COR-L47 (cell line): Measurements from ENCODE around the gene CES2.
A peak's percentile ranks its signal among the peaks of the same experiment; 100 is the strongest.
"Not testable (repeated sequence)": the region's sequence is repeated elsewhere in the genome, so short reads cannot be mapped to it uniquely, and the experiment has no call there.

Experiments
- DNase-seq: peaks from one replicate; lab custom pipeline; 2025; lab: John Stamatoyannopoulos, UW

The CES2 gene

GRCh38 chr16:66934839-66935313 is 440 bp upstream of the CES2 start:
- not testable (repeated sequence) for DNase-seq

- DNase-seq, result no peak
Measured at GRCh38 chr16:66936462-66936861, 1.1 kb downstream of the CES2 start.

GRCh38 chr16:66936889-66937554 is 1.7 kb downstream of the CES2 start:
- DNase-seq, result no peak

- no peak for DNase-seq
Measured at GRCh38 chr16:66937725-66938337, 2.5 kb downstream of the CES2 start.

- no peak for DNase-seq
Measured at GRCh38 chr16:66939366-66939765, 4.0 kb downstream of the CES2 start.

- DNase-seq, result no peak
Measured at GRCh38 chr16:66940236-66940635, 4.9 kb downstream of the CES2 start.

- DNase-seq, result no peak
Measured at GRCh38 chr16:66942981-66943380, 7.7 kb downstream of the CES2 start.

- DNase-seq, result no peak
Measured at GRCh38 chr16:66943426-66944053, 8.2 kb downstream of the CES2 start.

GRCh38 chr16:66944054-66944441 is 8.7 kb downstream of the CES2 start:
- no peak for DNase-seq

GRCh38 chr16:66944971-66945370 is 9.7 kb downstream of the CES2 start:
- DNase-seq, result not testable (repeated sequence)

GRCh38 chr16:66945939-66946338 is 10.6 kb downstream of the CES2 start:
- DNase-seq, result no peak

- no peak for DNase-seq
Measured at GRCh38 chr16:66946541-66946940, 11.2 kb downstream of the CES2 start.

- no peak for DNase-seq
Measured at GRCh38 chr16:66946974-66947301, 11.6 kb downstream of the CES2 start.

- peak; percentile 72 for DNase-seq
Measured at GRCh38 chr16:66947302-66948065, 12.2 kb downstream of the CES2 start.

GRCh38 chr16:66948134-66948836 is 13.0 kb downstream of the CES2 start:
- no peak for DNase-seq

GRCh38 chr16:66948837-66949225 is 13.5 kb downstream of the CES2 start:
- DNase-seq, result no peak

- no peak for DNase-seq
Measured at GRCh38 chr16:66949472-66949871, 14.2 kb downstream of the CES2 start.

GRCh38 chr16:66950437-66950836 is 15.1 kb downstream of the CES2 start:
- no peak for DNase-seq

GRCh38 chr16:66950971-66951790 is 15.9 kb downstream of the CES2 start:
- DNase-seq, result no peak

- DNase-seq, result no peak
Measured at GRCh38 chr16:66952430-66953110, 17.3 kb downstream of the CES2 start.
